GM23248 (cell line): ENCODE data around the gene AK8. TPM values are rescaled to one million over a fixed set of nuclear protein-coding genes. Genes with fewer than 3 reads are reported as not detected.

Source experiments
- DNase-seq: peaks from one replicate; pipeline ENCODE4 v3.0.0-alpha.2; 2015
- H2AFZ ChIP-seq: fragments of 200-600 bp; sonication (generic); 2 replicates; pipeline ENCODE4 v1.6.1; 2016; ENCODE audit warnings: antibody characterized with exemption
- H3F3A ChIP-seq: fragments of 200-600 bp; sonication (generic); 2 replicates; pipeline ENCODE4 v1.6.1; 2016; ENCODE audit warnings: mild to moderate bottlenecking, antibody characterized with exemption, mixed run types; ENCODE audit not compliant: insufficient read depth
- H3K27ac ChIP-seq: fragments of 200-600 bp; sonication (generic); 2 replicates; pipeline ENCODE4 v1.5.1; 2016; ENCODE audit warnings: mild to moderate bottlenecking
- H3K27me3 ChIP-seq: fragments of 200-600 bp; sonication (generic); replicated peaks from 2 replicates; pipeline ENCODE4 v1.6.1; 2016; ENCODE audit warnings: mild to moderate bottlenecking; ENCODE audit not compliant: insufficient read depth
- H3K36me3 ChIP-seq: fragments of 200-600 bp; sonication (generic); 2 replicates; pipeline ENCODE4 v1.6.1; 2016; ENCODE audit warnings: low read depth, mild to moderate bottlenecking
- H3K4me1 ChIP-seq: fragments of 200-600 bp; sonication (generic); 2 replicates; pipeline ENCODE4 v1.6.1; 2016; ENCODE audit warnings: mild to moderate bottlenecking; ENCODE audit not compliant: insufficient read depth
- H3K4me2 ChIP-seq: fragments of 200-600 bp; sonication (generic); one replicate; pipeline ENCODE4 v1.6.1; 2016; ENCODE audit warnings: mild to moderate bottlenecking; ENCODE audit not compliant: unreplicated experiment
- H3K4me3 ChIP-seq: fragments of 200-600 bp; sonication (generic); 2 replicates; pipeline ENCODE4 v1.5.1; 2016; ENCODE audit warnings: mild to moderate bottlenecking
- H3K79me2 ChIP-seq: fragments of 200-600 bp; sonication (generic); 2 replicates; pipeline ENCODE4 v1.6.1; 2016; ENCODE audit warnings: mild to moderate bottlenecking; ENCODE audit not compliant: insufficient read depth
- H3K9ac ChIP-seq: fragments of 200-600 bp; sonication (generic); 2 replicates; pipeline ENCODE4 v1.6.1; 2016; ENCODE audit warnings: mild to moderate bottlenecking
- H3K9me2 ChIP-seq: fragments of 200-600 bp; sonication (generic); 2 replicates; pipeline ENCODE4 v1.6.1; 2016; ENCODE audit warnings: mixed run types, mild to moderate bottlenecking, moderate library complexity; ENCODE audit not compliant: insufficient read depth
- H3K9me3 ChIP-seq: fragments of 200-600 bp; sonication (generic); one replicate; pipeline ENCODE4 v1.6.1; 2017; ENCODE audit warnings: low read depth
- H4K20me1 ChIP-seq: fragments of 200-600 bp; sonication (generic); 2 replicates; pipeline ENCODE4 v1.6.0; 2016; ENCODE audit not compliant: insufficient read depth
- EZH2 ChIP-seq: fragments of 200-600 bp; sonication (generic); IDR thresholded peaks from 2 replicates; pipeline ENCODE4 v1.6.1; 2018; ENCODE audit warnings: antibody characterized with exemption, mild to moderate bottlenecking; ENCODE audit not compliant: insufficient read depth, poor library complexity, severe bottlenecking
- EZH2phosphoT487 ChIP-seq: fragments of 200-600 bp; sonication (generic); IDR thresholded peaks from 2 replicates; pipeline ENCODE4 v1.6.1; 2018; ENCODE audit warnings: antibody characterized with exemption, moderate library complexity, mild to moderate bottlenecking, low read depth; ENCODE audit not compliant: insufficient read depth
- WGBS, 2 experiments: methylation state at CpG; one replicate each; pipeline ENCODE4 v1.1.6; 2015 to 2017; ENCODE audit warnings: low lambda C conversion rate in 2 of 2, low coverage in 1 of 2; ENCODE audit errors: missing lambda C conversion rate in 2 of 2; 5-methylcytosine and 5-hydroxymethylcytosine counted together
- in situ Hi-C: fragments of 300-500 bp; cut with MboI; formaldehyde crosslinking; loops from 2 replicates; pipeline ENCODE4 v1.15.0; 2020
- polyA plus RNA-seq: library from polyadenylated mRNA; unstranded; fragments of >200 nt; fragmentation: Nextera tagmentation; extraction: Ambion mirVana; gene quantifications from 2 replicates; pipeline ENCODE4 v1.2.1, GENCODE V29; 2016
- total RNA-seq: library from RNA; depleted of rRNA; stranded (reverse); fragments of >200 nt; shearing (Covaris generic); gene quantifications from 2 replicates; pipeline ENCODE4 v1.2.3, GENCODE V29; 2014

Gene AK8
- total and polyA plus RNA-seq, 2 experiments from 2014 or later = 0.32 to 0.89 TPM

- H3K9ac ChIP-seq = no peak overlapping the region
- DNase-seq = no peak
- 54 to 62% methylated on average over 6 of the region's 6 CpGs for WGBS, 2 experiments
- no peak overlapping the region for H2AFZ ChIP-seq
- no peaks in the 10 kb centered on the region for H3K4me1 ChIP-seq
- in situ Hi-C loops = no loop called here
- H3K27ac ChIP-seq = no peak overlapping the region
- H3K9me2 ChIP-seq = no peaks in the 10 kb centered on the region
- peaks cover 6% of the 10 kb centered on the region for H3K27me3 ChIP-seq
- no peaks in the 10 kb centered on the region for H3F3A ChIP-seq
- H3K36me3 ChIP-seq = no peaks in the 10 kb centered on the region
- TF ChIP-seq EZH2phosphoT487 (no peak), EZH2 (no peak)
- H3K4me3 ChIP-seq = no peak overlapping the region
- no peaks in the 10 kb centered on the region for H3K9me3 ChIP-seq
- H4K20me1 ChIP-seq = no peaks in the 10 kb centered on the region
- no peaks in the 10 kb centered on the region for H3K79me2 ChIP-seq
- no peak overlapping the region for H3K4me2 ChIP-seq
These were observed 101.2 kb downstream of the AK8 start for GRCh38 chr9:132776891-132777290.

DNA sequence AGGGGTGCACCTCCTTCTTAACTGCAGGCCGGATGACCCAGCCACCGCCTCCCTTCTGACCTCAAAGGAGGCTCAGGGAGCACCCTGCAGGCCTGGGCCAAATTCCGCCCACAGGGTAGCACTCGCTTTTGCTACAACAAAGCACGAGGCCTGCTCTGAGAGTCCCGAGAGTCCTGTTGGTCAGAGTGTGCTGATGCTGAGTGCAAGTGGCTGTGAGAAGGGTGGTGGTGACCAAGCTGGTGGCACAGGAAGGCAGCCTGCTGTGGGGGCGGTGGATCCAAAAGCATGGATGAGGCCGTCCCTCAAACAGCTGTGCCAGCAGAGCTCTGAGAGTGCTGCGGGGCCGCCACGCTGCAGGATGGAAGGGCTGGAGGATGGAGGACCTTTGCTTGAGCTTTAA, 101.8 kb downstream of the AK8 start:
- Histone ChIP-seq H3F3A (no peaks in the 10 kb centered on the region), H3K79me2 (no peaks in the 10 kb centered on the region), H3K9me2 (no peaks in the 10 kb centered on the region), H4K20me1 (no peaks in the 10 kb centered on the region), H3K27me3 (peaks cover 6% of the 10 kb centered on the region), H3K9ac (no peak overlapping the region), H3K36me3 (no peaks in the 10 kb centered on the region), H2AFZ (no peak overlapping the region), H3K9me3 (no peaks in the 10 kb centered on the region), H3K4me2 (no peak overlapping the region), H3K4me1 (no peaks in the 10 kb centered on the region), H3K4me3 (no peak overlapping the region), H3K27ac (no peak overlapping the region)
- WGBS, 2 experiments = 65 to 68% methylated on average over 11 of the region's 11 CpGs
- TF ChIP-seq EZH2phosphoT487 (no peak), EZH2 (no peak)
- in situ Hi-C loops = no loop called here
- no peak for DNase-seq

DNA sequence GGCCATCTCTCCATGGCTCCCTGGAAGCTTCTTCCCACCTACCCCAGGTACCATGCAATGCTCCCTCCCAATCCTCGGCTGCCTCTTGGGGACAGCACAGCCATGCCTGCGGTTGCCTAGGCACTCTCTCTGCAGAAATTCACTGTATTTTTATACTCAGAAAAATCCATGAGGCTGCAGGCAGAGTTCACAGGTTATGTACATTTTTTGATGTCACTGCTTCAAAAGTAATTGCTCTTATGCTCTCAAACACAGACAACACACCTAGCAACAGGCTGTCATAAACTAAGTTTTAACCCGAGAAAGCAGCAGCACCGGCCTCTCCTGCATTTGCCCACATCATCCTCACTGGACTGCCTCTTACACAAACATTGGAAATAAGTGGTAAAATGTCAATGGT, 102.4 kb downstream of the AK8 start:
- in situ Hi-C loops = no loop called here
- Histone ChIP-seq H3K9me2 (no peaks in the 10 kb centered on the region), H3F3A (no peaks in the 10 kb centered on the region), H3K9me3 (no peaks in the 10 kb centered on the region), H3K79me2 (no peaks in the 10 kb centered on the region), H3K4me2 (no peak overlapping the region), H3K4me1 (no peaks in the 10 kb centered on the region), H4K20me1 (no peaks in the 10 kb centered on the region), H3K36me3 (no peaks in the 10 kb centered on the region), H3K9ac (no peak overlapping the region), H3K27me3 (peaks cover 6% of the 10 kb centered on the region), H3K27ac (no peak overlapping the region), H2AFZ (no peak overlapping the region), H3K4me3 (no peak overlapping the region)
- DNase-seq = no peak
- 53 to 64% methylated on average over 4 of the region's 4 CpGs for WGBS, 2 experiments
- no peak for TF ChIP-seq EZH2phosphoT487
- TF ChIP-seq EZH2 = no peak

GRCh38 chr9:132774886-132775285, 103.2 kb downstream of the AK8 start:
- 96 to 100% methylated on average over 1 of the region's 1 CpG for WGBS, 2 experiments
- Histone ChIP-seq H3K9ac (no peak overlapping the region), H2AFZ (no peak overlapping the region), H3K9me3 (no peaks in the 10 kb centered on the region), H3K27me3 (peaks cover 6% of the 10 kb centered on the region), H4K20me1 (no peaks in the 10 kb centered on the region), H3K27ac (no peak overlapping the region), H3F3A (no peaks in the 10 kb centered on the region), H3K4me2 (no peak overlapping the region), H3K4me3 (no peak overlapping the region), H3K9me2 (no peaks in the 10 kb centered on the region), H3K36me3 (no peaks in the 10 kb centered on the region), H3K79me2 (no peaks in the 10 kb centered on the region), H3K4me1 (no peaks in the 10 kb centered on the region)
- TF ChIP-seq EZH2phosphoT487 (no peak), EZH2 (no peak)
- in situ Hi-C loops = no loop called here
- DNase-seq = no peak

DNA sequence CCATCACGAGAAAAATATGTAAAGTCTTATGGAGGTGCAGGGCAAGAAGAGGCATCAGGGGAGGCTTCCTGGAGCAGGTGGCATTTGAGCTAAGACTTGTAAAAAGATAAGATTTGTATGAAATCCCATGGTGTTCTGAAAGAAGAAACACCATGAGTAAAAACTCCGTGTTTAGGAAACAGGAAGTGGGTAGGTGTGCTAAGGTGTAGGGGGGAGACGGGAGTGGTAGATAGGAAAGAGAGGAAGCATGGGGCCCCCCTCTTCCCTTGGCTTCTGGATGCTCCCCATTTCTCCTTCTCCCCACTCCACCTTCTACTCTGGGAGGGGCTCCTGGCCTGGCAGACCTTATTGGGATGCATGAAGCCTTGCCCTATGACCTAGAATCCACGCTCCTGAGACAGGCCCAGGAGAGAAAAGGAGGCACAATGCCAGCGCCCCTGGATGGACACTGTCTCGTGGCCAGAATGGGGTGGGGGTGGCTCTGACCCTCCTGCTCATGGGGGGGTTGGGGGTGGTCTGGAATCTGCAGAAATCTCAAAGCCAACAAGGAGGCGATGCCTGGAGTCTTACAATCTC, 104.2 kb downstream of the AK8 start:
- Histone ChIP-seq H3K36me3 (no peaks in the 10 kb centered on the region), H4K20me1 (no peaks in the 10 kb centered on the region), H3K9me2 (no peaks in the 10 kb centered on the region), H2AFZ (no peak overlapping the region), H3K9ac (no peak overlapping the region), H3K4me2 (no peak overlapping the region), H3K4me1 (no peaks in the 10 kb centered on the region), H3K27ac (no peak overlapping the region), H3F3A (no peaks in the 10 kb centered on the region), H3K4me3 (no peak overlapping the region), H3K79me2 (no peaks in the 10 kb centered on the region), H3K27me3 (no peaks in the 10 kb centered on the region), H3K9me3 (no peaks in the 10 kb centered on the region)
- WGBS, 2 experiments = 54 to 57% methylated on average over 7 of the region's 7 CpGs
- TF ChIP-seq EZH2phosphoT487 = no peak
- no peak for TF ChIP-seq EZH2
- in situ Hi-C loops = no loop called here
- DNase-seq = no peak
